ENCODE results near the gene FOXO3.

Gene FOXO3

DNA sequence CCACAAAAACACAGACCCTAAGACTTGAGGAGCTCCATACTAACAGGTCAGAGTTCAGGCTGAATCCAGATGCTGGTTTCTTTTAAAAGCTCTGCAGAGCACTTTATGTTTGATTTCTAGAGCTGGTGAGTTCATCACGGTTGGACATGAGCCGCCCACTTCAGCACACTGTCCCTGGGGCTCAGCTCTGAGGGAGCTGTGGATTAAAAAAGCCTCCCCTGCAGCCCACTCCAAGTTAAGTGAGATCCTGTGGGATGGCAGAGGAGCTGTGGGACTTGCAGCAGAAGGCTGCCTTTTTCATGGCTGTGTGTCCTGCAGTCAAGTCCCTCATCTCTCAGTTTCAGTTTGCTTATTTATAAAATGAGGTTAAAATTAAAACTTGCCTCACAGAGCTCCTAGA is 110.5 kb downstream of the FOXO3 start:
- no peak overlapping the region for H3K4me3 ChIP-seq (ENCODE audit: control insufficient read depth, low read depth, low read length)
- TF ChIP-seq, protein P1, sequence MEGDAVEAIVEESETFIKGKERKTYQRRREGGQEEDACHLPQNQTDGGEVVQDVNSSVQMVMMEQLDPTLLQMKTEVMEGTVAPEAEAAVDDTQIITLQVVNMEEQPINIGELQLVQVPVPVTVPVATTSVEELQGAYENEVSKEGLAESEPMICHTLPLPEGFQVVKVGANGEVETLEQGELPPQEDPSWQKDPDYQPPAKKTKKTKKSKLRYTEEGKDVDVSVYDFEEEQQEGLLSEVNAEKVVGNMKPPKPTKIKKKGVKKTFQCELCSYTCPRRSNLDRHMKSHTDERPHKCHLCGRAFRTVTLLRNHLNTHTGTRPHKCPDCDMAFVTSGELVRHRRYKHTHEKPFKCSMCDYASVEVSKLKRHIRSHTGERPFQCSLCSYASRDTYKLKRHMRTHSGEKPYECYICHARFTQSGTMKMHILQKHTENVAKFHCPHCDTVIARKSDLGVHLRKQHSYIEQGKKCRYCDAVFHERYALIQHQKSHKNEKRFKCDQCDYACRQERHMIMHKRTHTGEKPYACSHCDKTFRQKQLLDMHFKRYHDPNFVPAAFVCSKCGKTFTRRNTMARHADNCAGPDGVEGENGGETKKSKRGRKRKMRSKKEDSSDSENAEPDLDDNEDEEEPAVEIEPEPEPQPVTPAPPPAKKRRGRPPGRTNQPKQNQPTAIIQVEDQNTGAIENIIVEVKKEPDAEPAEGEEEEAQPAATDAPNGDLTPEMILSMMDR (IDR thresholded peaks at IDR 0.05; ENCODE audit: control insufficient read depth, insufficient read depth, low read depth, low read length, missing control alignments) = no peak
- no peak for DNase-seq (ENCODE audit: low read depth)

DNA sequence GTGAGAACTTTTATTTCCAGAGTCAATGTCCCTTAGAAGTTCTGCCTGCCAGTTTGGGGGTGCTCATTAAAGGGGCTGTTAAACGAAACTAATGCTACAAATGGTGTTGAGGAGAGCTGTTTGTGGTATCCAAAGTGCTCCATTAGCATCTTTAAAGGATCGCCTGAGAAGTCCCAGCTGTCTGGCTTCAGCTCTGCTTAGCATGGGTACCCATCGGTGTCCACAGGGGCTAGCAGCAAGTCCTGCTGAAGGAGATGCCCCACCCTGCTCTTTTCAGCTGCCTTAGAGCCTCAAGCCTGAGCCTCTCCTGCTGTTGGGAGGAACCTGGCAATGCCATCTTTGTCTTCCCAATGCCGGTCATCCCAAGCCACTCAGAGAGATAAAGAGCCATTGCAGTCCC is 111.1 kb downstream of the FOXO3 start:
- H3K4me3 ChIP-seq (ENCODE audit: control insufficient read depth, low read depth, low read length) = no peak overlapping the region
- DNase-seq (ENCODE audit: low read depth) = no peak
- TF ChIP-seq, protein P1 (IDR thresholded peaks at IDR 0.05; ENCODE audit: control insufficient read depth, insufficient read depth, low read depth, low read length, missing control alignments) = no peak

DNA sequence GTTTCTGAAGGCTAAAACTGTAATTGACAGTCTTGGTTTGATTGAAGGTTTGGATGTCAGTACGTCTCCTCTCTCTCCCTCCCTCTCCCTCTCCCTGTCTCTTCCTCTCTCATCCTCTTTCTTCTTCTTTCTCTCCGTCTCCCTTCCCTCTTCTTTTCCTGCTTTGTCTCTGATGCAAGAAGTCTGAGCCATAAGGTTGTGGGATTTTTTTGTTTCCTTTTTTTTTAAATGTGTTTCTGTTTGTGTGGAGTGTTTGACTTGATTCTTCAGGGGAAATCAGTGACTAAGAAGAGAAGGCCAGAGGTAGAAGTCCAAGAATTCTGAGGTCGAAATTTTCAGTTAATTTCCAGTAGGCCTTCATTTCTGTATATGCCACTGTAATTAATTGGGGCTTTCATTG is 111.9 kb downstream of the FOXO3 start:
- no peak for DNase-seq (ENCODE audit: low read depth)
- TF ChIP-seq, protein P1 (IDR thresholded peaks at IDR 0.05; ENCODE audit: control insufficient read depth, insufficient read depth, low read depth, low read length, missing control alignments) = no peak
- H3K4me3 ChIP-seq (ENCODE audit: control insufficient read depth, low read depth, low read length) = no peak overlapping the region

DNA sequence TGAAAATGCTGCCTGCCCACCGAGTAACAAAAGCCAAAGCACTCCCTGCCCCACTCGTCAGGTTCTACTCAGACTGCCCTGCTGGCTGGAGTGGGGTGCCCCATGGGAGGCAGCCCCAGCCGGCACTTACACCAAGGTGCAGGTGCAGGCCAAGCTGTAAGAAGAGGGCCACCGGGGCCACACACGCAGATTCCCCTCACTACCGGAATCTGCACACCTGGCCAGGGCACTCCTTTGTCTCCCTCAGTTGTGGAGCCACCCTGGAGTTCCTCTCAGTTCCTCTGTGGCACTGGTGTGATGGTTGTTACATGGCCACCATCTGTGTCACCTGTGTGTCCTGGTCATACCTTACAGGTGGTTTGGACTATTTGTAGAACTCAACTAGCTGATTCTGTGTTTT is 112.4 kb downstream of the FOXO3 start:
- DNase-seq (ENCODE audit: low read depth) = no peak
- no peak overlapping the region for H3K4me3 ChIP-seq (ENCODE audit: control insufficient read depth, low read depth, low read length)
- TF ChIP-seq, protein P1 (IDR thresholded peaks at IDR 0.05; ENCODE audit: control insufficient read depth, insufficient read depth, low read depth, low read length, missing control alignments) = no peak

DNA sequence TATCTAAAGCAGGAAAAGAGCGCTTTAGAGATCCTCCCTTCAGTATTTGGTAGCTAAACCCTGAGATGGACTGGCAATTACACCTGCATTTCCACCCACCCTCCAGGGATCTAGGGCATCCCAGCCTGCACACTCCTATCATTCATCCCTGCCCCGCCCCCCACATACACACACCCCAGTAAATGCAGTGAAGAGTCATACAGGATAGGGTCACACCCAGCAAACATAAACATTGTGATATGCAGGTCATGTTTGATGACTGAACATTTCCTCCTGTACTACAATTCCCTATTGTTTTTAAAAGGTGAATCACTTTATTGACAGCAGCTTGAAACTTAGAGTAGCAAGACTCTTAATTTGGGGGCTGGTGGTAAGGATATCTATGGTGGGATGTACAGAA is 112.9 kb downstream of the FOXO3 start:
- DNase-seq (ENCODE audit: low read depth) = no peak
- TF ChIP-seq, protein P1 (IDR thresholded peaks at IDR 0.05; ENCODE audit: control insufficient read depth, insufficient read depth, low read depth, low read length, missing control alignments) = no peak
- no peak overlapping the region for H3K4me3 ChIP-seq (ENCODE audit: control insufficient read depth, low read depth, low read length)

DNA sequence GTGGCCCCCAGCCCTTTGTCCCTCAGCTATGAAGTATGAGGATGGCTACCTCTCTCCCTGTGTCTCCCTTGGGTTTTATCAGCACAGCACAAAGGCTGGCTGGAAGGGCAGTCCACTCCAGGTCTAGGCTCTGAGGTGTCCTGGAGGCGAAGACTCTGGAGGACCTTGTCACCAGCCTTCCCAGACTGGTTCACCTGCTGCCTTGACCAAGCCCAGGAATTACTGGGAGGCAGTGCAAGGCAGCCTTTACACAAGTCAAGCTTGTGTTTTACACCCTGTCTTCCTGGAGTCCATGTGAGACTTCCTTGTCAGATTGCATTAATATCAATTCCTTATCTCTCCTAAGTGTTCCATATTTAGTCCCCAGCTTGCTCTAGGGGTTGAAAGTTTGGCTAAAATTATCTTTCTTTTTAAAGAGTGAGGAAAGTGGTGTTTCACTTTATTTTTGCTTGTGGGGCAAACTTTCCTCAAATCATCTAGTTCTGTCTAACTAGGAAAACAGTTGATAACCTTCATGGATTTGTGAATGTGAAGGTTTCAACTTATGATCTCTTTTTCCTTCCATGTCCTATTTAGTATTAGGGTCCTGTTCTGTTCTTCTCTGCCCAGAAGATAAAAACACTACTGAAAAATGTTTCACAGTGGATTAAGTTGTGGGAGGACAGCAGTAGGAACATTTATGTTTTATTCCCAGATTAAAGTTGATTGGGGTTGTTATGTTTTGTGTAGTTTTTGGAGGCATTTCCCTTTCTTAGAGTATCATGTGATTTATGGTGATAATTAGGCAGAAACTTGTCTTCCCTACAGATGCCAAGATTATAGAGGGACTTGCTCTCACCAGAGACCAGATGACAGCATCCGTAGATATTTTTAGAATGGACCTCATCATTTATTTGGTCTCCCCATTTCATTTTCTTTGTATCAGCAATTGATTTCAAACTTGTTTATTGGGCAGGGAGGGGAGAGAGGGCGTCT is 114.8 kb downstream of the FOXO3 start:
- H3K4me3 ChIP-seq (ENCODE audit: control insufficient read depth, low read depth, low read length) = no peak overlapping the region
- DNase-seq (ENCODE audit: low read depth) = no peak
- TF ChIP-seq, protein P1 (IDR thresholded peaks at IDR 0.05; ENCODE audit: control insufficient read depth, insufficient read depth, low read depth, low read length, missing control alignments) = no peak

Measured in AG09309 (cell line).